Loucy (cell line): ENCODE results near the gene NDUFC1.

Experiments used
- H2AFZ ChIP-seq: fragments of 200-600 bp; sonication (generic); 2 replicates; pipeline ENCODE4 v1.6.0; 2016; ENCODE audit warnings: antibody characterized with exemption, mild to moderate bottlenecking, low read length, moderate library complexity
- H3F3A ChIP-seq: fragments of 200-600 bp; 2 replicates; pipeline ENCODE4 v1.6.0; 2016; ENCODE audit warnings: antibody characterized with exemption, low read depth, mild to moderate bottlenecking
- H3K27me3 ChIP-seq: fragments of 200-600 bp; sonication (generic); 2 replicates; pipeline ENCODE4 v1.6.1; 2014; ENCODE audit warnings: low read length, mild to moderate bottlenecking; ENCODE audit not compliant: insufficient read depth, poor library complexity, severe bottlenecking
- H3K36me3 ChIP-seq: fragments of 200-600 bp; sonication (generic); 2 replicates; pipeline ENCODE4 v1.6.1; 2016; ENCODE audit warnings: low read length; ENCODE audit not compliant: insufficient read depth
- H3K4me1 ChIP-seq: fragments of 200-600 bp; sonication (generic); 2 replicates; pipeline ENCODE4 v1.5.1; 2014; ENCODE audit warnings: low read length, mild to moderate bottlenecking; ENCODE audit not compliant: insufficient read depth, poor library complexity, severe bottlenecking
- H3K4me2 ChIP-seq: fragments of 200-600 bp; sonication (generic); 2 replicates; pipeline ENCODE4 v1.6.0; 2014; ENCODE audit warnings: antibody characterized with exemption, low read length, low read depth, mild to moderate bottlenecking; ENCODE audit not compliant: poor library complexity, severe bottlenecking
- H3K4me3 ChIP-seq: fragments of 200-600 bp; sonication (generic); 2 replicates; pipeline ENCODE4 v1.5.1; 2014; ENCODE audit warnings: low read length, mild to moderate bottlenecking, mixed read lengths; ENCODE audit not compliant: poor library complexity, severe bottlenecking
- H3K79me2 ChIP-seq: fragments of 200-600 bp; sonication (generic); 2 replicates; pipeline ENCODE4 v1.6.1; 2014; ENCODE audit warnings: low read length; ENCODE audit not compliant: insufficient read depth
- H3K9ac ChIP-seq: fragments of 200-600 bp; sonication (generic); 2 replicates; pipeline ENCODE4 v1.6.0; 2014; ENCODE audit warnings: mild to moderate bottlenecking, low read depth, low read length, moderate library complexity; ENCODE audit not compliant: poor library complexity, severe bottlenecking
- H3K9me2 ChIP-seq: fragments of 200-600 bp; sonication (generic); replicated peaks from 2 replicates; pipeline ENCODE4 v1.6.1; 2016; ENCODE audit warnings: low read depth, low read length, mixed read lengths
- H3K9me3 ChIP-seq: fragments of 200-600 bp; sonication (generic); 2 replicates; pipeline ENCODE4 v1.6.1; 2014; ENCODE audit warnings: mild to moderate bottlenecking, antibody characterized with exemption, low read length, low read depth; ENCODE audit not compliant: insufficient read depth
- H4K20me1 ChIP-seq: fragments of 200-600 bp; sonication (generic); 2 replicates; pipeline ENCODE4 v1.6.0; 2014; ENCODE audit warnings: antibody characterized with exemption, low read length, mild to moderate bottlenecking; ENCODE audit not compliant: insufficient read depth, poor library complexity, severe bottlenecking
- EZH2phosphoT487 ChIP-seq: fragments of 200-600 bp; IDR thresholded peaks from 2 replicates; pipeline ENCODE4 v1.6.1; 2018; ENCODE audit warnings: antibody characterized with exemption, mild to moderate bottlenecking, moderate library complexity, borderline replicate concordance
- TF ChIP-seq, protein P1 (sequence below): fragments of 200-600 bp; sonication (generic); conservative IDR thresholded peaks from 2 replicates; pipeline ENCODE4 v1.5.1; 2014; ENCODE audit warnings: mild to moderate bottlenecking, antibody characterized with exemption, low read length

NDUFC1 gene

DNA sequence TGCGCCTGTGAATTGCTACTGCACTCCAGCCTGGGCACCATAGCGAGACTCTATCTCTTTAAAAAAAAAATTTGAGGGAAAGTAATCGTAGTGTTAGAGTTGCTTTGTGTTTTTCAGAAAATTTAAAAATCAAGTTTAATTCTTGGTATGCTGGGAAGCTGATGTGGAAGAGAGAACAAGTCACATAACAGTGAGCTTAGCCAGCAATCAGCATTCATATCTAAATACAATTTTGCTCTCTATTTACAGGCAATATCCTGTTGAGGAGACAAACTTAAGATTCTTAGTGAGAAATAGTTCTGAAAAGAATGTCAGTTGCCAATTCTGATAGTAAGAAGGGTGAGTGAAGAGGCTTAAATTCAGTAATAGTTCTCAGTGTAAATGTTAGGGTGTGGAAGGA is 9.6 kb upstream of the NDUFC1 start:
- Histone ChIP-seq H3K9ac (no peak overlapping the region), H3K36me3 (no peaks in the 10 kb centered on the region), H3K9me3 (no peaks in the 10 kb centered on the region), H3K79me2 (peaks cover 100% of the 10 kb centered on the region), H3K27me3 (no peaks in the 10 kb centered on the region), H3K4me2 (peak overlapping the region; percentile 14), H3K4me3 (no peak overlapping the region), H3K4me1 (peaks cover 40% of the 10 kb centered on the region), H3F3A (peaks cover 6% of the 10 kb centered on the region; the same call in 1 of the 2 replicates), H3K9me2 (no peaks in the 10 kb centered on the region), H4K20me1 (peaks cover 82% of the 10 kb centered on the region), H2AFZ (no peak overlapping the region)
- TF ChIP-seq EZH2phosphoT487, result no peak
- TF ChIP-seq, protein P1, sequence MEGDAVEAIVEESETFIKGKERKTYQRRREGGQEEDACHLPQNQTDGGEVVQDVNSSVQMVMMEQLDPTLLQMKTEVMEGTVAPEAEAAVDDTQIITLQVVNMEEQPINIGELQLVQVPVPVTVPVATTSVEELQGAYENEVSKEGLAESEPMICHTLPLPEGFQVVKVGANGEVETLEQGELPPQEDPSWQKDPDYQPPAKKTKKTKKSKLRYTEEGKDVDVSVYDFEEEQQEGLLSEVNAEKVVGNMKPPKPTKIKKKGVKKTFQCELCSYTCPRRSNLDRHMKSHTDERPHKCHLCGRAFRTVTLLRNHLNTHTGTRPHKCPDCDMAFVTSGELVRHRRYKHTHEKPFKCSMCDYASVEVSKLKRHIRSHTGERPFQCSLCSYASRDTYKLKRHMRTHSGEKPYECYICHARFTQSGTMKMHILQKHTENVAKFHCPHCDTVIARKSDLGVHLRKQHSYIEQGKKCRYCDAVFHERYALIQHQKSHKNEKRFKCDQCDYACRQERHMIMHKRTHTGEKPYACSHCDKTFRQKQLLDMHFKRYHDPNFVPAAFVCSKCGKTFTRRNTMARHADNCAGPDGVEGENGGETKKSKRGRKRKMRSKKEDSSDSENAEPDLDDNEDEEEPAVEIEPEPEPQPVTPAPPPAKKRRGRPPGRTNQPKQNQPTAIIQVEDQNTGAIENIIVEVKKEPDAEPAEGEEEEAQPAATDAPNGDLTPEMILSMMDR, result no peak

DNA sequence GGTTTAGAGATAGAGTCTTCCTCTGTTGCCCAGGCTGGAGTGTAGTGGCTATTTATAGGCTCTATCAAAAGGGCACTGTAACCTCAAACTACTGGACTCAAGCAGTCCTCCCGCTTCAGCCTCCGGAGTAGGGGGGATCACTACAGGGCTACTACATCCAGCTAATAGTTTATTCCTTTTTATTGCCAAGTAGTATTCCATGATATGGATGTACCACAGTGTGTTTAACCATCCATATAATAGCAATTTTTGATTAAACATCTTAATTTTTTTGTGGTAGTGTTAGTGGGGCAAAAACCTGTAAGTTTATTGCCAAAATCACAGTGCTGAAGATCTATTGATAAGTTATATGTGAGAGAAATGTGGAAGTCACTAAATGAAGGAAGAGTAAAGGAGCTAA is 2.6 kb upstream of the NDUFC1 start:
- peak overlapping the region; percentile 80 for H3K4me2 ChIP-seq
- peaks cover 96% of the 10 kb centered on the region for H3K79me2 ChIP-seq
- H3K36me3 ChIP-seq, result peaks cover 8% of the 10 kb centered on the region
- TF ChIP-seq EZH2phosphoT487, result no peak
- TF ChIP-seq, protein P1, result no peak
- H3K9me2 ChIP-seq, result no peaks in the 10 kb centered on the region
- H4K20me1 ChIP-seq, result peaks cover 77% of the 10 kb centered on the region
- H3K9me3 ChIP-seq, result peaks cover 6% of the 10 kb centered on the region; the same call in 1 of the 2 replicates
- H2AFZ ChIP-seq, result no peak overlapping the region
- H3K4me3 ChIP-seq, result peak overlapping the region; percentile 48
- H3K9ac ChIP-seq, result no peak overlapping the region
- peaks cover 4% of the 10 kb centered on the region for H3K27me3 ChIP-seq
- H3K4me1 ChIP-seq, result peaks cover 44% of the 10 kb centered on the region
- H3F3A ChIP-seq, result peaks cover 6% of the 10 kb centered on the region; the same call in 1 of the 2 replicates

DNA sequence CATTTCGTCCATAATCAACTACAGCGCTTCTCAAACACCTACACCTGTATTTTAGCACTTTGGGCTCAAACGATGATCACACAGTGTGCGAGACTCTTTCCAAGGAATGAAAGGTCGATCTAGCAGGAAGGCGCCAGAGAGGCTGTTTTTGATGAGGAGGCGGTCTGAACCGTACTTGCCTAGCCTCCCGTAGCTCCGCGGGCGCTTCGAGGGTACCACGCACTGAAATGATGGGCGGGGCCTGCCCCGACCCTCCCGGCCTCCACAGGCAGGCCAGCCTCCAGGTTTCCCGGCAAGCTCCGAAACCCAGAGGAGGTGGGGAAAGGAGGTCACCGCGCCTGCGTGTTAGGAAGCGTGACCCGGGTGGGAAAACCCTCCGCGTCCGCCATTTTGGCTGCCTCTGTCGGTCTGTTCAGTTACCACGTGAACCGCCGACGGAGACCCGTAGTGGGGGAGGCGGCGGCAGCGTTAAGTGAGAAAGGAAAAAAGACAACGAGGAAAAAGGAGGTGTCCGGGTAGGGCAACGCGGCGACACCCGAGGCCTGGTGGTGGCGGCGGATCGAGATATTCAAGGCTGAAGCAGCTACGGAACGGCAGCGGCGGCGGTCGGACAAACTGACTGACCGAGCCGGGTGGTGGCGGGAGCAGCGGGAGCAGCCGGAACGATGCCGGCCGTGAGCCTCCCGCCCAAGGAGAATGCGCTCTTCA is 1.0 kb downstream of the NDUFC1 start, which contains the start of gene NAA15:
NAA15 (plus strand) TSS at position 393 of the 708 bp plus-strand sequence; CDS start at position 666, 273 bp downstream.
- H3K9me2 ChIP-seq, result no peaks in the 10 kb centered on the region
- H3K36me3 ChIP-seq, result peaks cover 8% of the 10 kb centered on the region
- H2AFZ ChIP-seq, result peak within 1 kb of the TSS; percentile 94
- TF ChIP-seq EZH2phosphoT487, result no peak
- TF ChIP-seq, protein P1, result no peak; the same call in 1 of the 2 replicates
- peaks cover 68% of the 10 kb centered on the region for H3K79me2 ChIP-seq
- H3K4me3 ChIP-seq, result peak within 1 kb of the TSS; percentile 95
- peak within 1 kb of the TSS; percentile 90 for H3K4me2 ChIP-seq
- H3K4me1 ChIP-seq, result peaks cover 51% of the 10 kb centered on the region
- H4K20me1 ChIP-seq, result peaks cover 45% of the 10 kb centered on the region
- peaks cover 6% of the 10 kb centered on the region; the same call in 1 of the 2 replicates for H3F3A ChIP-seq
- peaks cover 4% of the 10 kb centered on the region for H3K27me3 ChIP-seq
- H3K9ac ChIP-seq, result peak within 1 kb of the TSS; percentile 92
- peaks cover 6% of the 10 kb centered on the region; the same call in 1 of the 2 replicates for H3K9me3 ChIP-seq
